Ectodermal cell (in vitro differentiated cells): Measurements from ENCODE around the gene PTH1R. TPM values are rescaled to one million over a fixed set of nuclear protein-coding genes. Genes with fewer than 3 reads are reported as not detected.

ENCODE experiments used
- H3K27ac ChIP-seq: 2 replicates; pipeline ENCODE4 v1.7.0; 2013; ENCODE audit warnings: mild to moderate bottlenecking, low read depth, low read length; ENCODE audit not compliant: insufficient read depth, poor library complexity, severe bottlenecking
- H3K27me3 ChIP-seq: 2 replicates; pipeline ENCODE4 v1.7.0; 2013; ENCODE audit warnings: mild to moderate bottlenecking, low read length; ENCODE audit not compliant: insufficient read depth, control insufficient read depth, poor library complexity, severe bottlenecking
- H3K36me3 ChIP-seq: one replicate; pipeline ENCODE4 v1.7.0; 2013; ENCODE audit warnings: low read length; ENCODE audit not compliant: control insufficient read depth, insufficient read depth
- H3K4me1 ChIP-seq: one replicate; pipeline ENCODE4 v1.7.0; 2013; ENCODE audit warnings: low read length; ENCODE audit not compliant: control insufficient read depth, insufficient read depth
- H3K4me3 ChIP-seq: 2 replicates; pipeline ENCODE4 v1.7.0; 2013; ENCODE audit warnings: low read depth, low read length, control low read depth; ENCODE audit not compliant: insufficient read depth
- H3K9me3 ChIP-seq: 2 replicates; pipeline ENCODE4 v1.7.0; 2013; ENCODE audit warnings: mild to moderate bottlenecking, low read length, moderate library complexity; ENCODE audit not compliant: control insufficient read depth
- WGBS, 2 experiments: methylation state at CpG; one replicate each; pipeline ENCODE4 v1.1.7; 2013; ENCODE audit warnings: missing lambda C conversion rate in 2 of 2; 5-methylcytosine and 5-hydroxymethylcytosine counted together
- polyA plus RNA-seq, 4 experiments: library from polyadenylated mRNA; stranded (reverse); fragments of 50-300 nt; gene quantifications; one replicate each; pipeline ENCODE4 v1.2.3, GENCODE V29; 2013

The PTH1R gene
- 1.7 TPM for polyA plus RNA-seq (2013, experiment 1 of 4)
- 1.9 TPM for polyA plus RNA-seq (2013, experiment 2 of 4)
- 2.7 TPM for polyA plus RNA-seq (2013, experiment 3 of 4)
- 4.2 TPM for polyA plus RNA-seq (2013, experiment 4 of 4)

GRCh38 chr3:46877406-46878125 lies at the start of gene PTH1R:
PTH1R (plus strand) TSS chr3:46877721; CDS start chr3:46883560, 5,839 bp downstream.
- Histone ChIP-seq H3K4me3 (no peak within 1 kb of the TSS), H3K4me1 (peaks cover 38% of the 10 kb centered on the region), H3K9me3 (no peaks in the 10 kb centered on the region), H3K36me3 (no peaks in the 10 kb centered on the region), H3K27ac (no peak within 1 kb of the TSS), H3K27me3 (peaks cover 36% of the 10 kb centered on the region)
- WGBS, 2 experiments: 83% methylated on average over 7 of the region's 7 CpGs

GRCh38 chr3:46829699-46830208 lies 47.8 kb upstream of the PTH1R start:
- H3K27ac ChIP-seq: no peak overlapping the region
- H3K27me3 ChIP-seq: no peaks in the 10 kb centered on the region
- H3K36me3 ChIP-seq: no peaks in the 10 kb centered on the region
- WGBS, 2 experiments: 67 to 72% methylated on average over 4 of the region's 4 CpGs
- H3K9me3 ChIP-seq: no peaks in the 10 kb centered on the region
- no peak overlapping the region for H3K4me3 ChIP-seq
- H3K4me1 ChIP-seq: peaks cover 6% of the 10 kb centered on the region

- no peaks in the 10 kb centered on the region for H3K9me3 ChIP-seq
- H3K27ac ChIP-seq: no peak overlapping the region
- WGBS, 2 experiments: 89 to 92% methylated on average over 2 of the region's 2 CpGs
- no peak overlapping the region for H3K4me3 ChIP-seq
- H3K27me3 ChIP-seq: no peaks in the 10 kb centered on the region
- peaks cover 6% of the 10 kb centered on the region for H3K4me1 ChIP-seq
- H3K36me3 ChIP-seq: no peaks in the 10 kb centered on the region
These were observed 46.7 kb upstream of the PTH1R start for GRCh38 chr3:46830801-46831200.

- Histone ChIP-seq H3K27me3 (no peaks in the 10 kb centered on the region), H3K27ac (no peak overlapping the region), H3K9me3 (no peaks in the 10 kb centered on the region), H3K4me3 (no peak overlapping the region), H3K4me1 (peaks cover 6% of the 10 kb centered on the region), H3K36me3 (no peaks in the 10 kb centered on the region)
- WGBS, 2 experiments: 94 to 100% methylated on average over 2 to 3 of the region's 3 CpGs
These were observed 46.2 kb upstream of the PTH1R start for GRCh38 chr3:46831316-46831715.

GRCh38 chr3:46831841-46832240 lies 45.7 kb upstream of the PTH1R start:
- H3K4me1 ChIP-seq: peaks cover 6% of the 10 kb centered on the region
- no peak overlapping the region for H3K27ac ChIP-seq
- 87 to 98% methylated on average over 1 of the region's 1 CpG for WGBS, 2 experiments
- H3K9me3 ChIP-seq: no peaks in the 10 kb centered on the region
- no peaks in the 10 kb centered on the region for H3K27me3 ChIP-seq
- no peak overlapping the region for H3K4me3 ChIP-seq
- H3K36me3 ChIP-seq: no peaks in the 10 kb centered on the region

GRCh38 chr3:46833346-46834300 lies 43.9 kb upstream of the PTH1R start:
- Histone ChIP-seq H3K4me3 (no peak overlapping the region), H3K36me3 (no peaks in the 10 kb centered on the region), H3K4me1 (peaks cover 6% of the 10 kb centered on the region), H3K27ac (no peak overlapping the region), H3K27me3 (no peaks in the 10 kb centered on the region), H3K9me3 (no peaks in the 10 kb centered on the region)
- WGBS, 2 experiments: 95 to 96% methylated on average over 65 of the region's 65 CpGs

GRCh38 chr3:46835054-46835453 lies 42.5 kb upstream of the PTH1R start:
- H3K36me3 ChIP-seq: no peaks in the 10 kb centered on the region
- 94% methylated on average over 12 of the region's 12 CpGs for WGBS, 2 experiments
- H3K9me3 ChIP-seq: no peaks in the 10 kb centered on the region
- peaks cover 2% of the 10 kb centered on the region for H3K4me1 ChIP-seq
- no peak overlapping the region for H3K27ac ChIP-seq
- H3K4me3 ChIP-seq: no peak overlapping the region
- H3K27me3 ChIP-seq: no peaks in the 10 kb centered on the region

- H3K27me3 ChIP-seq: no peaks in the 10 kb centered on the region
- 94 to 96% methylated on average over 4 of the region's 4 CpGs for WGBS, 2 experiments
- H3K27ac ChIP-seq: no peak overlapping the region
These were observed 42.0 kb upstream of the PTH1R start for GRCh38 chr3:46835491-46835890.

GRCh38 chr3:46838301-46838700 lies 39.2 kb upstream of the PTH1R start:
- Histone ChIP-seq H3K27me3 (no peaks in the 10 kb centered on the region), H3K9me3 (no peaks in the 10 kb centered on the region), H3K36me3 (no peaks in the 10 kb centered on the region), H3K27ac (no peak overlapping the region), H3K4me1 (no peaks in the 10 kb centered on the region), H3K4me3 (no peak overlapping the region)
- WGBS, 2 experiments: 90 to 92% methylated on average over 2 of the region's 2 CpGs

More at GRCh38 chr3:46835491-46835890, 42.0 kb upstream of the PTH1R start:
- no peaks in the 10 kb centered on the region for H3K4me1 ChIP-seq
- no peaks in the 10 kb centered on the region for H3K9me3 ChIP-seq
- no peaks in the 10 kb centered on the region for H3K36me3 ChIP-seq
- no peak overlapping the region for H3K4me3 ChIP-seq

- Histone ChIP-seq H3K9me3 (no peaks in the 10 kb centered on the region), H3K4me1 (peaks cover 8% of the 10 kb centered on the region), H3K36me3 (no peaks in the 10 kb centered on the region), H3K27me3 (no peaks in the 10 kb centered on the region), H3K4me3 (no peak overlapping the region), H3K27ac (no peak overlapping the region)
- 86 to 91% methylated on average over 1 of the region's 1 CpG for WGBS, 2 experiments
These were observed 37.0 kb upstream of the PTH1R start for GRCh38 chr3:46840491-46840890.
